Karpas-422 (cell line): ENCODE results near the gene ATP10B. TPM values are rescaled to one million over a fixed set of nuclear protein-coding genes. Genes with fewer than 3 reads are reported as not detected.
A peak's percentile ranks its signal among the peaks of the same experiment; 100 is the strongest.

Experiments
- DNase-seq: peaks from one replicate; pipeline ENCODE4 v3.0.0-alpha.2; 2015
- H2AFZ ChIP-seq: fragments of 200-600 bp; sonication (generic); 2 replicates; pipeline ENCODE4 v1.6.1; 2014; ENCODE audit warnings: antibody characterized with exemption, low read length, mixed read lengths
- H3K27ac ChIP-seq: fragments of 200-600 bp; sonication (generic); 2 replicates; pipeline ENCODE4 v1.5.1; 2014; ENCODE audit warnings: mild to moderate bottlenecking, low read length, moderate library complexity
- H3K27me3 ChIP-seq: fragments of 200-600 bp; sonication (generic); 2 replicates; pipeline ENCODE4 v1.6.1; 2014; ENCODE audit warnings: low read length, mixed read lengths
- H3K36me3 ChIP-seq: fragments of 200-600 bp; sonication (generic); 2 replicates; pipeline ENCODE4 v1.6.1; 2014; ENCODE audit warnings: low read length, mixed read lengths; ENCODE audit not compliant: insufficient read depth
- H3K4me1 ChIP-seq: fragments of 200-600 bp; sonication (generic); 2 replicates; pipeline ENCODE4 v1.6.1; 2014; ENCODE audit warnings: mild to moderate bottlenecking, low read length, mixed read lengths
- H3K4me2 ChIP-seq: fragments of 200-600 bp; sonication (generic); 2 replicates; pipeline ENCODE4 v1.6.1; 2014; ENCODE audit warnings: low read length, low read depth, mild to moderate bottlenecking; ENCODE audit not compliant: poor library complexity, severe bottlenecking
- H3K4me3 ChIP-seq: fragments of 200-600 bp; sonication (generic); 2 replicates; pipeline ENCODE4 v1.5.1; 2014; ENCODE audit warnings: mild to moderate bottlenecking, antibody characterized with exemption, low read length, mixed read lengths
- H3K79me2 ChIP-seq: fragments of 200-600 bp; sonication (generic); 2 replicates; pipeline ENCODE4 v1.6.1; 2014; ENCODE audit warnings: mild to moderate bottlenecking, low read length, mixed read lengths
- H3K9ac ChIP-seq: fragments of 200-600 bp; sonication (generic); 2 replicates; pipeline ENCODE4 v1.6.0; 2014; ENCODE audit warnings: low read length
- H3K9me2 ChIP-seq: fragments of 200-600 bp; sonication (generic), shearing (Covaris generic); replicated peaks from 2 replicates; pipeline ENCODE4 v1.6.0; 2014; ENCODE audit warnings: mild to moderate bottlenecking, low read length, moderate library complexity; ENCODE audit not compliant: insufficient read depth
- H3K9me3 ChIP-seq: fragments of 300-700, 200-600 bp; sonication (generic); 2 replicates; pipeline ENCODE4 v1.6.1; 2014; ENCODE audit warnings: low read length, mixed read lengths
- H4K20me1 ChIP-seq: fragments of 200-600 bp; sonication (generic); 2 replicates; pipeline ENCODE4 v1.6.1; 2014; ENCODE audit warnings: mild to moderate bottlenecking, antibody characterized with exemption, low read length, low read depth; ENCODE audit not compliant: insufficient read depth
- total RNA-seq: library from RNA; depleted of rRNA; stranded (reverse); fragments of >200 nt; shearing (Covaris generic); gene quantifications from 2 replicates; pipeline ENCODE4 v1.2.3, GENCODE V29; 2014; ENCODE audit warnings: low replicate concordance

The ATP10B gene
- total RNA-seq, 1 experiment from 2014 or later: not detected

- H3K4me1 ChIP-seq: no peaks in the 10 kb centered on the region
- no peak overlapping the region for H3K4me2 ChIP-seq
- H4K20me1 ChIP-seq: no peaks in the 10 kb centered on the region
- no peaks in the 10 kb centered on the region for H3K36me3 ChIP-seq
- H3K9ac ChIP-seq: no peak overlapping the region
- H3K27me3 ChIP-seq: no peaks in the 10 kb centered on the region
- no peak overlapping the region for H3K4me3 ChIP-seq
- H3K79me2 ChIP-seq: no peaks in the 10 kb centered on the region
- H3K9me3 ChIP-seq: no peaks in the 10 kb centered on the region
- H2AFZ ChIP-seq: no peak overlapping the region
- H3K9me2 ChIP-seq: no peaks in the 10 kb centered on the region
- no peak overlapping the region for H3K27ac ChIP-seq
- DNase-seq: no peak
These were observed 166.8 kb downstream of the ATP10B start for GRCh38 chr5:160685219-160685618.

GRCh38 chr5:160679567-160680309 is 172.3 kb downstream of the ATP10B start:
- Histone ChIP-seq H3K4me2 (no peak overlapping the region), H4K20me1 (no peaks in the 10 kb centered on the region), H3K79me2 (no peaks in the 10 kb centered on the region), H3K9ac (no peak overlapping the region), H3K27me3 (no peaks in the 10 kb centered on the region), H3K4me3 (no peak overlapping the region), H3K9me2 (no peaks in the 10 kb centered on the region), H2AFZ (no peak overlapping the region), H3K9me3 (no peaks in the 10 kb centered on the region), H3K27ac (no peak overlapping the region), H3K36me3 (no peaks in the 10 kb centered on the region), H3K4me1 (no peaks in the 10 kb centered on the region)
- DNase-seq: no peak

GRCh38 chr5:160675988-160676387 is 176.0 kb downstream of the ATP10B start:
- H3K9me2 ChIP-seq: no peaks in the 10 kb centered on the region
- H3K9ac ChIP-seq: no peak overlapping the region
- no peaks in the 10 kb centered on the region for H3K79me2 ChIP-seq
- H3K4me2 ChIP-seq: no peak overlapping the region
- H4K20me1 ChIP-seq: no peaks in the 10 kb centered on the region
- H2AFZ ChIP-seq: no peak overlapping the region
- no peaks in the 10 kb centered on the region for H3K9me3 ChIP-seq
- peak; percentile 46 for DNase-seq
- H3K36me3 ChIP-seq: no peaks in the 10 kb centered on the region
- H3K27ac ChIP-seq: no peak overlapping the region
- H3K4me3 ChIP-seq: no peak overlapping the region
- H3K4me1 ChIP-seq: no peaks in the 10 kb centered on the region
- no peaks in the 10 kb centered on the region for H3K27me3 ChIP-seq

- Histone ChIP-seq H4K20me1 (no peaks in the 10 kb centered on the region), H3K4me3 (no peak overlapping the region), H3K4me2 (no peak overlapping the region), H3K79me2 (no peaks in the 10 kb centered on the region), H3K27ac (no peak overlapping the region), H3K36me3 (no peaks in the 10 kb centered on the region), H3K9me3 (no peaks in the 10 kb centered on the region), H3K9ac (no peak overlapping the region), H2AFZ (no peak overlapping the region), H3K27me3 (no peaks in the 10 kb centered on the region), H3K9me2 (no peaks in the 10 kb centered on the region), H3K4me1 (no peaks in the 10 kb centered on the region)
- DNase-seq: no peak
These were observed 177.1 kb downstream of the ATP10B start for GRCh38 chr5:160674901-160675300.

GRCh38 chr5:160672521-160672920 is 179.5 kb downstream of the ATP10B start:
- Histone ChIP-seq H3K36me3 (no peaks in the 10 kb centered on the region), H3K27ac (no peak overlapping the region), H3K9ac (no peak overlapping the region), H3K27me3 (no peaks in the 10 kb centered on the region), H3K79me2 (no peaks in the 10 kb centered on the region), H2AFZ (no peak overlapping the region), H3K4me2 (no peak overlapping the region), H3K9me2 (no peaks in the 10 kb centered on the region), H3K4me3 (no peak overlapping the region), H4K20me1 (no peaks in the 10 kb centered on the region), H3K9me3 (no peaks in the 10 kb centered on the region), H3K4me1 (no peaks in the 10 kb centered on the region)
- no peak for DNase-seq

- no peak for DNase-seq
- no peak overlapping the region for H3K4me3 ChIP-seq
- H3K36me3 ChIP-seq: no peaks in the 10 kb centered on the region
- no peak overlapping the region for H2AFZ ChIP-seq
- H3K79me2 ChIP-seq: no peaks in the 10 kb centered on the region
- peaks cover 11% of the 10 kb centered on the region for H3K4me1 ChIP-seq
- no peaks in the 10 kb centered on the region for H3K27me3 ChIP-seq
- no peak overlapping the region for H3K4me2 ChIP-seq
- H3K9me3 ChIP-seq: no peaks in the 10 kb centered on the region
- no peak overlapping the region for H3K9ac ChIP-seq
- no peaks in the 10 kb centered on the region for H4K20me1 ChIP-seq
- no peak overlapping the region for H3K27ac ChIP-seq
- H3K9me2 ChIP-seq: no peaks in the 10 kb centered on the region
These were observed 183.7 kb downstream of the ATP10B start for GRCh38 chr5:160668356-160668755.

GRCh38 chr5:160667160-160667559 is 184.9 kb downstream of the ATP10B start:
- Histone ChIP-seq H3K9ac (no peak overlapping the region), H3K4me3 (no peak overlapping the region), H2AFZ (no peak overlapping the region), H4K20me1 (no peaks in the 10 kb centered on the region), H3K4me1 (peaks cover 11% of the 10 kb centered on the region), H3K4me2 (no peak overlapping the region), H3K36me3 (no peaks in the 10 kb centered on the region), H3K9me2 (no peaks in the 10 kb centered on the region), H3K27me3 (no peaks in the 10 kb centered on the region), H3K79me2 (no peaks in the 10 kb centered on the region), H3K9me3 (no peaks in the 10 kb centered on the region), H3K27ac (no peak overlapping the region)
- DNase-seq: no peak

GRCh38 chr5:160665460-160665859 is 186.6 kb downstream of the ATP10B start:
- Histone ChIP-seq H3K27ac (no peak overlapping the region), H3K36me3 (no peaks in the 10 kb centered on the region), H3K4me3 (no peak overlapping the region), H3K79me2 (no peaks in the 10 kb centered on the region), H2AFZ (no peak overlapping the region), H3K4me2 (no peak overlapping the region), H3K9me3 (no peaks in the 10 kb centered on the region), H3K9ac (no peak overlapping the region), H4K20me1 (no peaks in the 10 kb centered on the region), H3K9me2 (no peaks in the 10 kb centered on the region), H3K4me1 (peaks cover 11% of the 10 kb centered on the region), H3K27me3 (no peaks in the 10 kb centered on the region)
- peak; percentile 61 for DNase-seq
